VCaP (cell line): Measurements from ENCODE around the gene MPHOSPH9.

ENCODE experiments used
- H3K27ac ChIP-seq: fragments of 450-650 bp; 2 replicates; pipeline ENCODE4 v1.5.1; 2017
- TF ChIP-seq, protein P1 (sequence below): fragments of 450-650 bp; conservative IDR thresholded peaks from 2 replicates; pipeline ENCODE4 v1.5.1; 2017; ENCODE audit warnings: mild to moderate bottlenecking, moderate library complexity

The MPHOSPH9 gene

DNA sequence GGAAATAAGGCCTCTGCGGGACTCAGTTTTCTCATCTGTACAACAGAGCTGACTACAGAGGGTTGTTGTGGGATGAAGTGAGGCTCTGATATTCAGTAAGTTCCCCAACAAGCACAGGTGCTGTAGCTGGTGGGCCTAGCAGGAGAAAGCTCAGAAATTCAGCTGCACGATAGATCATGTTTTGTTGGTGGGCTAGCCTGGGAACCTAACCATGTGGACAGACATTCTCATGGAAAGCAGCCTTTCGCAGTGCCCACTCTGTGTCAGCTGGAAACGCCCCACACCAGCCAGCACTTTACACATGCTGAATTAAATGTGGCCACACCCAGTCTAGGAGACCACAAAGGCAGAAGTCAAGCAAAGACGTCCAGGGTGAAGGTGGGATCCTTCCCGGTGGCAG is 98.1 kb downstream of the MPHOSPH9 start:
- no peak overlapping the region for H3K27ac ChIP-seq
- TF ChIP-seq, protein P1, sequence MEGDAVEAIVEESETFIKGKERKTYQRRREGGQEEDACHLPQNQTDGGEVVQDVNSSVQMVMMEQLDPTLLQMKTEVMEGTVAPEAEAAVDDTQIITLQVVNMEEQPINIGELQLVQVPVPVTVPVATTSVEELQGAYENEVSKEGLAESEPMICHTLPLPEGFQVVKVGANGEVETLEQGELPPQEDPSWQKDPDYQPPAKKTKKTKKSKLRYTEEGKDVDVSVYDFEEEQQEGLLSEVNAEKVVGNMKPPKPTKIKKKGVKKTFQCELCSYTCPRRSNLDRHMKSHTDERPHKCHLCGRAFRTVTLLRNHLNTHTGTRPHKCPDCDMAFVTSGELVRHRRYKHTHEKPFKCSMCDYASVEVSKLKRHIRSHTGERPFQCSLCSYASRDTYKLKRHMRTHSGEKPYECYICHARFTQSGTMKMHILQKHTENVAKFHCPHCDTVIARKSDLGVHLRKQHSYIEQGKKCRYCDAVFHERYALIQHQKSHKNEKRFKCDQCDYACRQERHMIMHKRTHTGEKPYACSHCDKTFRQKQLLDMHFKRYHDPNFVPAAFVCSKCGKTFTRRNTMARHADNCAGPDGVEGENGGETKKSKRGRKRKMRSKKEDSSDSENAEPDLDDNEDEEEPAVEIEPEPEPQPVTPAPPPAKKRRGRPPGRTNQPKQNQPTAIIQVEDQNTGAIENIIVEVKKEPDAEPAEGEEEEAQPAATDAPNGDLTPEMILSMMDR: no peak

DNA sequence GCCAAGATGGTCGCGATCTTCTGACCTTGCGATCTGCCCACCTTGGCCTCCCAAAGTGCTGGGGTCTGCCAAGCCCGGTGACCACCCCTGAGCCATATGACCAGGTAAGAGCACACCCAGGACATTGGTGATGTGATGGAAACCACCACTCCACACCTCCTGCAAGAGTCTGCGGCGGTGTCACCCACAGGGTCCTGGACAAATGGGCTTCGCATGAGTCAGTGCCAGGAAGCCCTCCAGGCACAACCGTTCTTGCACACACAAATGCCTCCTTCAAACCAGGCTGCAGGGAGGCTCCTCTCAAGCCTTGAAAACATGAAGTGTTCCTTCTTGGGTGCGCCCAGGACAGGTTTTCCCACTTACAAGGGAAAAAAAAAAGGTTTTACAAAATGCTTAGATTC is 98.7 kb downstream of the MPHOSPH9 start:
- no peak overlapping the region for H3K27ac ChIP-seq
- TF ChIP-seq, protein P1: no peak

DNA sequence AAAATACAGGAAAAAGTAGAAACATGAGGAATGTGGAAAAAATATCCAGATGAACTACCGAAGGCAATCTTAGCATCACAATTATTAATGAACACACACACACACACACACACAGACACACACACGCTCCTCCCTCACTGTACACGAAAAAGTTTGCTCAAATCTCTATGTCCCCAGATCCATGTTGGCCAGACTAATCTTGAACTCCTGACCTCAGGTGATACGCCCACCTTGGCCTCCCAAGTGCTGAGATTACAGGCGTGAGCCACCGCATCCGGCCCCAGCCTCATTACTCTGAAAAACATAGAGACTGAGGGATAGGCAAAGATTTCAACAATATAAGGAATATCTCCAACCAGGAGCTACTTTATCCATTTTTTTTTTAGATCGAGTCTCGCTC is 99.2 kb downstream of the MPHOSPH9 start:
- TF ChIP-seq, protein P1: no peak
- H3K27ac ChIP-seq: no peak overlapping the region

DNA sequence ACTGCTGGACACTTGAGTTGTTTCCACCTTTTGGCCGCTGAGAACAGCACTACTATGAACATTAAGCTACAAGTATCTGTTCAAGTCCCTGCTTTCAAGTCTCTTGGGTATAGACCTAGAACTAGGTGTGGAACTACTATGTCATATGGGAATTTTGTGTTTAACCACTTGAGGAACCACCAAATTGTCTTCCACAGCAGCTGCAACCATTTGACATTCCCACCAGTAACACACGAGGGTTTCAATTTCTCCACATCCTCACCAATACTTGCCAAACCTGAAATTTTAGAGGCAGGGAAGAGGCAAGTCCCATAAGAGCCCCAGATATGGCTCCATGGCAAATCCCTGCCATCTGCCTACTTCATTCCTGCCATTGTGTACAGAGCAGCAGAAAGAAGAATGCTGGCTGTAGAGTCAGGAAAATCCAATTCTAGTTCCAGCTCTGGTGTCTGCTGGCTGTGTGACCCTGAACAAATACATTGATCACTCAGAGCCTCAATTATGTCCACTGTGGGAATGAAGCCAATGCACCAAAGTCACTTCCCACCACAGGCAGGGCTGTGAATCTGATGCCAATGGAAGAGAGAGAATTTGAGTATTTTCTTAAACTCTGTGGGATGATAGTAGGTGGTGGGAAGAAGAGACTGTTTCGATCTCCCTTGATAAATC is 99.9 kb downstream of the MPHOSPH9 start:
- H3K27ac ChIP-seq: no peak overlapping the region
- TF ChIP-seq, protein P1: no peak

DNA sequence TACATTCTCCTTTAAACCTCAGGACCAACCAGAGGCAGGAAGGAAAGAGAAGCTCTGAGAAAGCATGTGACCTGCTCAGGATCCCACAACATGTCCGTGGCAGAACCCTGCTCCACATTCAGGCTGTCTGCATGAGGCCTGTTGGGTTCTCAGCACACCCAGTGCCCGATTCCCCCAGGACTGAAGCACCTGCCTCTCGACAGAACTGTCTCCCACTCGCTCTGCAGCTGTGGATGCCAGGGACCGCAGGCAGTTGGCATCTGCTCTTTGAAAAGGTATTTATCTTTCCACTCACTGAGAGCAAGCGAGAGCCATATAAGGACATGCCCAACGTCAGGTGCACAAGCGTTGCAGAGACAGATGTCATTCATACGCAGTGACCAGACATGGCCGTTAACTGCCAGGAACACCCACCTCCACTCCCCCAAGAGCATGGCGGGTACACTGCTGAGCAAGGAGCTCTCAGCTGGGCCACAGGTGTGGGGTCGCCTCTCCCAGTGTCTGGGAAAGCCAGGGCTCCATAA is 101.0 kb downstream of the MPHOSPH9 start:
- no peak overlapping the region for H3K27ac ChIP-seq
- TF ChIP-seq, protein P1: no peak

DNA sequence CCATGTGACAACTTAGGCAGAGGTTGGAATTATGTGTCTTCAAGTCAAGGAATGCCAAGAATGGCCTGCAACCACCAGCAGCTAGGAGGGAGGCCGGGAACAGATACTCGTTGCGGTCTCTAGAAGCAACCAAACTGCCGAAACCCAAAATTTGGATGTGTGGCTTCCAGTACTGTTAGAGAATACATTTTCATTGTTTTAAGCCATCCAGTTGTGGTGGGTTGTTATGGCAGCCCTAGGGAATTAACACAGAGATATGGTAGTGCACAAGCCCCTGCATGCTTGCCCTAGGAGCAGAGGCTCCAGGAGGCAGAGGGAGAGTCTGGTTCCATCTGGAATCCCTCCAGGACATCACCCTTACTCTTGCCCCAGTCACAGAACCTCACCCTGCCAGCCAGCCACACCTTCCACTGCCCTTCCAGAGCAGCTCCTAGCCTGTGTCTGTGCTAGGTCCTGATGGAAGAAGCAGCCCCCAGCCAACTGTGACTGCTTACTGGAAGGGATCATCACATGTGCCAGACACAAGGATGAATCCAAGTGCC is 101.6 kb downstream of the MPHOSPH9 start:
- TF ChIP-seq, protein P1: no peak
- no peak overlapping the region for H3K27ac ChIP-seq

DNA sequence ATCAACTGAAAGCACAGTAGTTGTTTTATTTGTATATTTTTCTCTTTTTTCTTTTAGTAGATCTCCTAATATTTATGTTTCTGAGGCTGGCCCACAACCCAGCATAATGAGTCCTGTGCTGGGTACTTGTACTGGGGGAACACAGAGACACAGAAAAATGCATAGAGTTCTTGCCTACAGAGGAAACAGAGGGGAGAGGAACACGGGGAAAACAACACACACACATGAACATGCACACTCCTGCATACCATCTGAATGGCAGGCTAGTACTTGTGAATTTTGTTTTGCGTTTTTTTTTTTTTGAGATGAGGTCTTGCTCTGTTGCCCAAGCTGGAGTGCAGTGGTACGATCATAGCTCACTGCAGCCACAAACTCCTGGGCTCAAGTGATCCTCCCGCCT is 103.3 kb downstream of the MPHOSPH9 start:
- TF ChIP-seq, protein P1: no peak
- H3K27ac ChIP-seq: no peak overlapping the region
